Panc1 (cell line): ENCODE results near the gene MCF2L2. TPM values are rescaled to one million over a fixed set of nuclear protein-coding genes. Genes with fewer than 3 reads are reported as not detected.

Experiments used
- ATAC-seq: fragments of 200-7000 bp; cut with Tn5 transposase; 2 replicates; pipeline ENCODE4 v1.9.1; 2020; ENCODE audit warnings: mild to moderate bottlenecking, moderate library complexity
- BruUV-seq: library from RNA; stranded (reverse); fragments of 400-500 nt; replicated peaks from 2 replicates; lab custom pipeline; 2021; lab: Mats Ljungman, UMichigan
- CTCF ChIA-PET: fragments of 300-600 bp; sonication (Branson Sonifier 250); formaldehyde crosslinking; loops from one replicate; lab custom pipeline; 2022; ENCODE audit warnings: antibody characterized with exemption; lab: Charles Lee
- POLR2A ChIA-PET: fragments of 300-600 bp; sonication (Branson Sonifier 250); formaldehyde crosslinking; loops from one replicate; lab custom pipeline; 2022; ENCODE audit warnings: antibody characterized with exemption; lab: Charles Lee
- DNase-seq: peaks from one replicate; pipeline ENCODE4 v3.0.0-alpha.2; 2010; ENCODE audit warnings: low read depth, low spot score
- H3K27ac ChIP-seq: 2 replicates; pipeline ENCODE4 v1.5.1; 2011; ENCODE audit warnings: mild to moderate bottlenecking, low read length, inconsistent platforms
- H3K27me3 ChIP-seq: fragments of 200-500 bp; sonication (Bioruptor generic); 2 replicates; pipeline ENCODE4 v1.6.0; 2014; ENCODE audit warnings: low read length, inconsistent platforms; ENCODE audit not compliant: control insufficient read depth, insufficient read depth
- H3K36me3 ChIP-seq: fragments of 200-500 bp; sonication (Bioruptor generic); 2 replicates; pipeline ENCODE4 v1.5.1; 2014; ENCODE audit warnings: inconsistent platforms, mild to moderate bottlenecking, low read length, moderate library complexity; ENCODE audit not compliant: control insufficient read depth, insufficient read depth
- H3K4me1 ChIP-seq: 2 replicates; pipeline ENCODE4 v1.5.1; 2011; ENCODE audit warnings: inconsistent platforms, mild to moderate bottlenecking, low read length, moderate library complexity; ENCODE audit not compliant: control insufficient read depth, insufficient read depth
- H3K4me3 ChIP-seq, 2 experiments: 2 replicates each; pipeline ENCODE4 v1.5.1; 2011 to 2012; ENCODE audit warnings: low read depth in 2 of 2, low read length in 2 of 2, mild to moderate bottlenecking in 2 of 2, inconsistent platforms in 1 of 2, moderate library complexity in 1 of 2
- H3K9me3 ChIP-seq: fragments of 200-500 bp; sonication (Bioruptor generic); 2 replicates; pipeline ENCODE4 v1.5.1; 2014; ENCODE audit warnings: low read depth, mild to moderate bottlenecking, inconsistent platforms, low read length, moderate library complexity; ENCODE audit not compliant: control insufficient read depth, insufficient read depth
- CTCF ChIP-seq: fragments of 450-650 bp; IDR thresholded peaks from 2 replicates; pipeline ENCODE4 v1.5.1; 2017; ENCODE audit warnings: mild to moderate bottlenecking
- POLR2AphosphoS5 ChIP-seq: IDR thresholded peaks from 2 replicates; pipeline ENCODE4 v1.6.1; 2012; ENCODE audit warnings: mild to moderate bottlenecking, low read depth, low read length, moderate library complexity
- REST ChIP-seq, 2 experiments: IDR thresholded peaks; 2 replicates each; pipeline ENCODE4 v1.6.1; 2011 to 2012; ENCODE audit warnings: low read depth in 2 of 2, control low read depth in 1 of 2, low read length in 1 of 2, mild to moderate bottlenecking in 1 of 2, moderate library complexity in 1 of 2; ENCODE audit not compliant: insufficient read depth in 1 of 2
- SIN3A ChIP-seq: IDR thresholded peaks from 2 replicates; pipeline ENCODE4 v1.6.1; 2012; ENCODE audit warnings: low read depth, mild to moderate bottlenecking, low read length, moderate library complexity, borderline replicate concordance; ENCODE audit not compliant: insufficient read depth
- TCF7L2 ChIP-seq: IDR thresholded peaks from 2 replicates; pipeline ENCODE4 v1.6.1; 2011; ENCODE audit warnings: mild to moderate bottlenecking, low read depth, low read length, inconsistent platforms
- in situ Hi-C: cut with HindIII; loops from 2 replicates; pipeline ENCODE4 v1.10.0; 2016; ENCODE audit warnings: low sequenced_read_pairs, low pct_unique_long_range_greater_than_20kb
- intact Hi-C: fragments of 100-400 bp; cut with micrococcal nuclease; formaldehyde crosslinking; loops from one replicate; pipeline ENCODE4 v1.10.0; 2022; ENCODE audit not compliant: unreplicated experiment
- total RNA-seq: library from RNA; stranded (reverse); gene quantifications from one replicate; pipeline ENCODE4 v1.2.1, GENCODE V29; 2021; ENCODE audit not compliant: unreplicated experiment

The MCF2L2 gene
- total RNA-seq, 1 experiment from 2014 or later: 1.0 TPM

- Histone ChIP-seq H3K9me3 (no peaks in the 10 kb centered on the region), H3K4me3 (no peak overlapping the region), H3K27me3 (no peaks in the 10 kb centered on the region), H3K36me3 (no peaks in the 10 kb centered on the region), H3K4me1 (no peaks in the 10 kb centered on the region), H3K27ac (no peak overlapping the region)
- CTCF ChIA-PET: no interaction called here
- ATAC-seq (no peak), DNase-seq (no peak)
- TF ChIP-seq TCF7L2 (no peak), REST (IDR thresholded peaks at IDR 0.05; ENCODE audit: insufficient read depth in 1 of 2, low read depth in 2 of 2, low read length in 1 of 2) (no peak), CTCF (no peak), POLR2AphosphoS5 (no peak), SIN3A (no peak)
- intact Hi-C loops: no loop called here
- no TSS peak for BruUV-seq
- in situ Hi-C loops: no loop called here
- POLR2A ChIA-PET: no interaction called here
Measured at GRCh38 chr3:183330881-183331280, 97.5 kb downstream of the MCF2L2 start.

- TF ChIP-seq TCF7L2: no peak
- no peak for TF ChIP-seq CTCF
- no peak for TF ChIP-seq SIN3A
- no peak for TF ChIP-seq POLR2AphosphoS5
- no peak for TF ChIP-seq REST (IDR thresholded peaks at IDR 0.05; ENCODE audit: insufficient read depth in 1 of 2, low read depth in 2 of 2, low read length in 1 of 2)
- POLR2A ChIA-PET: no interaction called here
- no peaks in the 10 kb centered on the region for H3K4me1 ChIP-seq
- in situ Hi-C loops (no loop called here), intact Hi-C loops (no loop called here)
- no peaks in the 10 kb centered on the region for H3K36me3 ChIP-seq
- H3K27me3 ChIP-seq: no peaks in the 10 kb centered on the region
- H3K27ac ChIP-seq: no peak overlapping the region
- no peak for DNase-seq
- CTCF ChIA-PET: no interaction called here
- no peak for ATAC-seq
- no TSS peak for BruUV-seq
- no peaks in the 10 kb centered on the region for H3K9me3 ChIP-seq
- H3K4me3 ChIP-seq: no peak overlapping the region
Measured at GRCh38 chr3:183329543-183329942, 98.9 kb downstream of the MCF2L2 start.
